Measurements from ENCODE around the gene MCCD1.
A peak's percentile ranks its signal among the peaks of the same experiment; 100 is the strongest.

The MCCD1 gene

DNA sequence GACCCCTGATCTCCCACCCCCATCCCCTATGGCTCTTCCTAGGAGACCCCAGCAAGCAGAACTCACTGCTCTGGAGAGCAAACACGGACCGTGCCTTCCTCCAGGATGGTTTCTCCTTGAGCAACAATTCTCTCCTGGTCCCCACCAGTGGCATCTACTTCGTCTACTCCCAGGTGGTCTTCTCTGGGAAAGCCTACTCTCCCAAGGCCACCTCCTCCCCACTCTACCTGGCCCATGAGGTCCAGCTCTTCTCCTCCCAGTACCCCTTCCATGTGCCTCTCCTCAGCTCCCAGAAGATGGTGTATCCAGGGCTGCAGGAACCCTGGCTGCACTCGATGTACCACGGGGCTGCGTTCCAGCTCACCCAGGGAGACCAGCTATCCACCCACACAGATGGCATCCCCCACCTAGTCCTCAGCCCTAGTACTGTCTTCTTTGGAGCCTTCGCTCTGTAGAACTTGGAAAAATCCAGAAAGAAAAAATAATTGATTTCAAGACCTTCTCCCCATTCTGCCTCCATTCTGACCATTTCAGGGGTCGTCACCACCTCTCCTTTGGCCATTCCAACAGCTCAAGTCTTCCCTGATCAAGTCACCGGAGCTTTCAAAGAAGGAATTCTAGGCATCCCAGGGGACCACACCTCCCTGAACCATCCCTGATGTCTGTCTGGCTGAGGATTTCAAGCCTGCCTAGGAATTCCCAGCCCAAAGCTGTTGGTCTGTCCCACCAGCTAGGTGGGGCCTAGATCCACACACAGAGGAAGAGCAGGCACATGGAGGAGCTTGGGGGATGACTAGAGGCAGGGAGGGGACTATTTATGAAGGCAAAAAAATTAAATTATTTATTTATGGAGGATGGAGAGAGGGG lies 44.7 kb downstream of the MCCD1 start:
- DNase-seq = no peak

DNA sequence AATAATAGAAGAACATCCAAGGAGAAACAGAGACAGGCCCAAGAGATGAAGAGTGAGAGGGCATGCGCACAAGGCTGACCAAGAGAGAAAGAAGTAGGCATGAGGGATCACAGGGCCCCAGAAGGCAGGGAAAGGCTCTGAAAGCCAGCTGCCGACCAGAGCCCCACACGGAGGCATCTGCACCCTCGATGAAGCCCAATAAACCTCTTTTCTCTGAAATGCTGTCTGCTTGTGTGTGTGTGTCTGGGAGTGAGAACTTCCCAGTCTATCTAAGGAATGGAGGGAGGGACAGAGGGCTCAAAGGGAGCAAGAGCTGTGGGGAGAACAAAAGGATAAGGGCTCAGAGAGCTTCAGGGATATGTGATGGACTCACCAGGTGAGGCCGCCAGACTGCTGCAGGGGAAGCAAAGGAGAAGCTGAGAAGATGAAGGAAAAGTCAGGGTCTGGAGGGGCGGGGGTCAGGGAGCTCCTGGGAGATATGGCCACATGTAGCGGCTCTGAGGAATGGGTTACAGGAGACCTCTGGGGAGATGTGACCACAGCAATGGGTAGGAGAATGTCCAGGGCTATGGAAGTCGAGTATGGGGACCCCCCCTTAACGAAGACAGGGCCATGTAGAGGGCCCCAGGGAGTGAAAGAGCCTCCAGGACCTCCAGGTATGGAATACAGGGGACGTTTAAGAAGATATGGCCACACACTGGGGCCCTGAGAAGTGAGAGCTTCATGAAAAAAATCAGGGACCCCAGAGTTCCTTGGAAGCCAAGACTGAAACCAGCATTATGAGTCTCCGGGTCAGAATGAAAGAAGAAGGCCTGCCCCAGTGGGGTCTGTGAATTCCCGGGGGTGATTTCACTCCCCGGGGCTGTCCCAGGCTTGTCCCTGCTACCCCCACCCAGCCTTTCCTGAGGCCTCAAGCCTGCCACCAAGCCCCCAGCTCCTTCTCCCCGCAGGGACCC lies 45.6 kb downstream of the MCCD1 start:
- no peak for DNase-seq

- DNase-seq = peak; percentile 90 to 93
Observed at GRCh38 chr6:31575335-31575901, 46.7 kb downstream of the MCCD1 start, which contains the start of gene TNF. Gene TNF (plus strand): TSS chr6:31575565. CDS start chr6:31575742, 177 bp downstream.

DNA sequence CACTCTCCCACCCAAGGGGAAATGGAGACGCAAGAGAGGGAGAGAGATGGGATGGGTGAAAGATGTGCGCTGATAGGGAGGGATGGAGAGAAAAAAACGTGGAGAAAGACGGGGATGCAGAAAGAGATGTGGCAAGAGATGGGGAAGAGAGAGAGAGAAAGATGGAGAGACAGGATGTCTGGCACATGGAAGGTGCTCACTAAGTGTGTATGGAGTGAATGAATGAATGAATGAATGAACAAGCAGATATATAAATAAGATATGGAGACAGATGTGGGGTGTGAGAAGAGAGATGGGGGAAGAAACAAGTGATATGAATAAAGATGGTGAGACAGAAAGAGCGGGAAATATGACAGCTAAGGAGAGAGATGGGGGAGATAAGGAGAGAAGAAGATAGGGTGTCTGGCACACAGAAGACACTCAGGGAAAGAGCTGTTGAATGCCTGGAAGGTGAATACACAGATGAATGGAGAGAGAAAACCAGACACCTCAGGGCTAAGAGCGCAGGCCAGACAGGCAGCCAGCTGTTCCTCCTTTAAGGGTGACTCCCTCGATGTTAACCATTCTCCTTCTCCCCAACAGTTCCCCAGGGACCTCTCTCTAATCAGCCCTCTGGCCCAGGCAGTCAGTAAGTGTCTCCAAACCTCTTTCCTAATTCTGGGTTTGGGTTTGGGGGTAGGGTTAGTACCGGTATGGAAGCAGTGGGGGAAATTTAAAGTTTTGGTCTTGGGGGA lies 47.4 kb downstream of the MCCD1 start:
- DNase-seq = no peak

GRCh38 chr6:31576897-31577578 lies 48.3 kb downstream of the MCCD1 start:
- DNase-seq = peak; percentile 51 to 67

- no peak for DNase-seq
Observed at GRCh38 chr6:31577579-31577966, 48.8 kb downstream of the MCCD1 start.

- peak in 1 of 2 donors; percentile 36 for DNase-seq
Observed at GRCh38 chr6:31578184-31579118, 49.7 kb downstream of the MCCD1 start.

GRCh38 chr6:31579119-31579505 lies 50.4 kb downstream of the MCCD1 start:
- no peak for DNase-seq
